ENCODE results near the gene ZMYM3. TPM values are rescaled to one million over a fixed set of nuclear protein-coding genes. Genes with fewer than 3 reads are reported as not detected.

Gene ZMYM3
- total RNA-seq, 4 donors from 2014 or later = 10.3 to 17.3 (median 15.5) TPM

DNA sequence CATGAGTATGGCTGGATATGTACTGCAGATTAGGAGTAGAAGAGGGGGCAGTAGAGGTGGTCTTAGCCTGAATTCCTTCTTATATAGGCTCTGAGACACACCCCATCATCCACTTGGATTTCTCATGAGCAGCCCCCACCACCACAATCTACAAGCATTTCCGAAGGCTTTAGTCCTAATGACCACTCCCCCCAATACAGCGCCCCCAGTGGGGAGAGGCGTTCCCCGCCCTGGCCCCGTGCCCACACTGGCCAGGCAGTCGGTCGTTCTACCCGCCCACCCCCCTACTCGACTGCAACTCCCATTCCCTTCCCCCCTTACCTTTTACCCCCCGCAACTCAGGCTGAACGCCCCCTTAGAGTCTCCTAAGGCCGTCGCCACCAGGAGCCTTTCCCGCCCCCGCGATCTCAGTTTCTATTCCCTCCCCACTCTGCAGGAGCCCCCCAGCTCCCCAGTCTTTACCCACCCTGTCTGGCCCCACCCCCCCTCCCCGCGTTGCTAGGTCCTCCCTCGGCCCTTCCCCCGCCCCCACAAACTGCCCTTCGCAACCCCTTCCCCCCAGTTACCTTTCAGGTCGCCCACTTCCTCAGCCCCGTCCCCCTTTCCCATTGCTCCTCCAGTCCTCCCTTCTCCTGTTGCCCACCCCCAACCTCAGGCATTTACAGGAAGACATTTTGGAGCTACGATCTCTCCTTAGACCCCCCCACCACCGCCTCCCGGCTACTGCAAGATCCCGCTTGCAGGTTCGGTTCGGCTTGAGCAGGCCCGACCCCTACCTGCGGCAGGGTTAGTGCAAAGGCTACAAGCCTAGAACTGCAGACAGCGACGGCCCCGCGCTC is 468 bp downstream of the ZMYM3 start:
- TF ChIP-seq POLR2A (IDR thresholded peaks at IDR 0.05) = no peak
- TF ChIP-seq, protein P1, sequence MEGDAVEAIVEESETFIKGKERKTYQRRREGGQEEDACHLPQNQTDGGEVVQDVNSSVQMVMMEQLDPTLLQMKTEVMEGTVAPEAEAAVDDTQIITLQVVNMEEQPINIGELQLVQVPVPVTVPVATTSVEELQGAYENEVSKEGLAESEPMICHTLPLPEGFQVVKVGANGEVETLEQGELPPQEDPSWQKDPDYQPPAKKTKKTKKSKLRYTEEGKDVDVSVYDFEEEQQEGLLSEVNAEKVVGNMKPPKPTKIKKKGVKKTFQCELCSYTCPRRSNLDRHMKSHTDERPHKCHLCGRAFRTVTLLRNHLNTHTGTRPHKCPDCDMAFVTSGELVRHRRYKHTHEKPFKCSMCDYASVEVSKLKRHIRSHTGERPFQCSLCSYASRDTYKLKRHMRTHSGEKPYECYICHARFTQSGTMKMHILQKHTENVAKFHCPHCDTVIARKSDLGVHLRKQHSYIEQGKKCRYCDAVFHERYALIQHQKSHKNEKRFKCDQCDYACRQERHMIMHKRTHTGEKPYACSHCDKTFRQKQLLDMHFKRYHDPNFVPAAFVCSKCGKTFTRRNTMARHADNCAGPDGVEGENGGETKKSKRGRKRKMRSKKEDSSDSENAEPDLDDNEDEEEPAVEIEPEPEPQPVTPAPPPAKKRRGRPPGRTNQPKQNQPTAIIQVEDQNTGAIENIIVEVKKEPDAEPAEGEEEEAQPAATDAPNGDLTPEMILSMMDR (IDR thresholded peaks at IDR 0.05) = peak in 3 of 6 experiments; percentile 33 to 46 (median 36)
- H3K36me3 ChIP-seq = peaks cover 0 to 11% (median 0%) of the 10 kb centered on the region in 3 donors
- DNase-seq = peak; percentile 17 to 57 (median 52)

DNA sequence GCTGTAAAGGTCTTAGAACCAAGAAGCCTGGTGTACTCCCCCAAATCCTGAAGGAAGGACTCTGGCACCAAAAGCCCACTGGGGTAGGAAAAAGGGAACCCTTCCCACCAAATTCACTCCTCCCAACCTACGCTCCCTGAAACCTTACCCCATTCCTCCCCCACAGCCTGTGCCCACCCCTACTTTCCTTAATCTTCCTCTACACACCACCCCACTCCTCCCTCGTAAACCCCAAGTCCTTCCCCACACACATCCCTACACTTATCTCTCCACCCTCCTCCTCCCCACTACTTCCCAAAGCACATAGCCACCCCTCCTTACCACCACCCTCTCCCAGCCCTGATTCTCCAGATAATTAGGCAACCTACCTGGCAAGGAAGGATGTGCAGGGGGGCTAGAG is 1.7 kb downstream of the ZMYM3 start:
- TF ChIP-seq, protein P1 (IDR thresholded peaks at IDR 0.05) = no peak
- TF ChIP-seq POLR2A (IDR thresholded peaks at IDR 0.05) = no peak
- H3K27ac ChIP-seq = no peak overlapping the region
- no peak overlapping the region for H3K4me3 ChIP-seq
- no peaks in the 10 kb centered on the region for H3K9me3 ChIP-seq
- DNase-seq = no peak
- H3K27me3 ChIP-seq = no peaks in the 10 kb centered on the region
- peaks cover 0 to 21% (median 0%) of the 10 kb centered on the region in 3 donors for H3K36me3 ChIP-seq
- peaks cover 0 to 15% (median 3%) of the 10 kb centered on the region in 4 donors for H3K4me1 ChIP-seq

More for the DNA sequence above, 468 bp downstream of the ZMYM3 start:
- Histone ChIP-seq H3K9me3 (no peaks in the 10 kb centered on the region), H3K27me3 (no peaks in the 10 kb centered on the region), H3K4me3 (peak overlapping the region; percentile 50 to 87 (median 70)), H3K27ac (peak overlapping the region; percentile 72 to 84 (median 82)), H3K4me1 (peaks cover 0 to 15% (median 3%) of the 10 kb centered on the region in 4 donors)

DNA sequence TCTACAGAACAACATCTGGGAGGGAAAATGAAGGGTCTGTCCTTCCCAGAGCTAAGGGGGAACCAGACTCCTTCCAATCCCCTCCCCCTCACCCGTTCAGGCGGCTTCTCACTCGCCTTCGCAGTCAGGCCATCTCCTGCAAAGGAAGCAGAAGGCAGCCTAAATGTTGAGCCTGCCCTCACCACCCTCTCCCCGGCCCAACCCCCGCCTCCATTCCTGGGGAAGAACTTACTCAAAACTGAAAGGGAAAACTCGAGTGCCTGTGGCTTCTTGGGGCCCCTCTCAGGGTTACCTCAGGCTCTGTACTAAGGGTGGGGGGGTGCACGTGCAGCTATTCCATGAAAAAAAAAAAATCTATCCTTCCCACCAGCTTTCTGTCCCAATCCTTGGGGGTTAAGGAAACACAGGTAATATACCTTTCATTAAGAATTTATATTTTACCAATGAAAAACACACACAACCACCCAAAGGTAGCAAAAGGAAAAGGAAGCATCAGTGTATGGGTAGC is 2.4 kb downstream of the ZMYM3 start:
- TF ChIP-seq, protein P1 (IDR thresholded peaks at IDR 0.05) = no peak
- peaks cover 0 to 28% (median 0%) of the 10 kb centered on the region in 3 donors for H3K36me3 ChIP-seq
- no peaks in the 10 kb centered on the region for H3K27me3 ChIP-seq
- no peak for DNase-seq
- no peak overlapping the region for H3K27ac ChIP-seq
- peaks cover 0 to 15% (median 3%) of the 10 kb centered on the region in 4 donors for H3K4me1 ChIP-seq
- no peak overlapping the region for H3K4me3 ChIP-seq
- H3K9me3 ChIP-seq = no peaks in the 10 kb centered on the region

DNA sequence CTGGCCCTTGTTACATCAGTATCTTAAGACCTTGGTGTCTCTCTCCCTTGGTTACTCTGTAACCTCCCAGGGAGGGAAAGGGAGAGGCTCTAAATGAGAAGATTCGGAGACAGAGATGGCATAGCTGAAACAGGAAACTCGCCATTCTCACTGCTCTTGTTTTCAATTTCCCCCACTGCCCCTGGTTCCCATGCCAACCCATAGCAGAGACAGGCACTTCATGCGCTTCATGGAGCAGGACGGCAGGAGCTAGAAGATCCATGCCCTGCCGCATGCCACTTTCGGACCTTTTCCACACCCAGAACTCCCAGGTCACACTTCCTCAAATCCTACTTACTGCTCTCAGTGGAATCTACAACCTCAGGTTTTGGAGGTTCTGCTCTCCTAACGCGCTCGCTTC is 3.1 kb downstream of the ZMYM3 start:
- Histone ChIP-seq H3K9me3 (no peaks in the 10 kb centered on the region), H3K27me3 (no peaks in the 10 kb centered on the region), H3K36me3 (peaks cover 0 to 35% (median 0%) of the 10 kb centered on the region in 3 donors), H3K4me3 (no peak overlapping the region), H3K27ac (no peak overlapping the region), H3K4me1 (peaks cover 0 to 15% (median 3%) of the 10 kb centered on the region in 4 donors)
- DNase-seq = no peak
- TF ChIP-seq POLR2A (IDR thresholded peaks at IDR 0.05) = no peak

DNA sequence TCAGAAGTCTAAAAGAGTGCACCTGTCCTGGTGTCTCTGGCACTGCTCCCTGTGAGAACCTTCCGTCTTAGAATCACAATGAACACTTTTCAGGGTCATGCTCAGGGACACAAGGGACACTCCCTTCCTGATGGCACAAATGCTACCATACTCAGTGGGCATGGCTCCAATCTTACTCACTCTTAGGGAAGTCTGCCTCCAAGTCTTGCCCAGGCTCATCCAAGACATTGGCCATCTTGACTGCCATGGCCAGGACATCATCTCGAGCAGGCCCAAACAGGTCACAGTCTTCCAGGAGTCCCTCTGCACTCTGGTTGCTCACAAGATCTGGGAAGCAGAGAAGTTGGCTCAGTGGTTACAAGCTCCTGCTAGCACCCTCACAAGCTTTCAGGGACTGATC is 8.8 kb downstream of the ZMYM3 start:
- Histone ChIP-seq H3K4me3 (no peak overlapping the region), H3K36me3 (peaks cover 0 to 74% (median 0%) of the 10 kb centered on the region in 3 donors), H3K27me3 (no peaks in the 10 kb centered on the region), H3K4me1 (no peaks in the 10 kb centered on the region), H3K27ac (no peak overlapping the region), H3K9me3 (no peaks in the 10 kb centered on the region)
- TF ChIP-seq, protein P1 (IDR thresholded peaks at IDR 0.05) = no peak
- TF ChIP-seq POLR2A (IDR thresholded peaks at IDR 0.05) = no peak
- no peak for DNase-seq
